GM12873 (cell line): ENCODE results near the gene MICAL3.

Experiments
- TF ChIP-seq, protein P1 (sequence below): IDR thresholded peaks from 2 replicates; pipeline ENCODE4 v1.5.1; 2012; ENCODE audit warnings: low read depth, mild to moderate bottlenecking, moderate library complexity, low read length, control low read depth; ENCODE audit not compliant: insufficient read depth; ENCODE audit errors: missing control alignments

The MICAL3 gene

DNA sequence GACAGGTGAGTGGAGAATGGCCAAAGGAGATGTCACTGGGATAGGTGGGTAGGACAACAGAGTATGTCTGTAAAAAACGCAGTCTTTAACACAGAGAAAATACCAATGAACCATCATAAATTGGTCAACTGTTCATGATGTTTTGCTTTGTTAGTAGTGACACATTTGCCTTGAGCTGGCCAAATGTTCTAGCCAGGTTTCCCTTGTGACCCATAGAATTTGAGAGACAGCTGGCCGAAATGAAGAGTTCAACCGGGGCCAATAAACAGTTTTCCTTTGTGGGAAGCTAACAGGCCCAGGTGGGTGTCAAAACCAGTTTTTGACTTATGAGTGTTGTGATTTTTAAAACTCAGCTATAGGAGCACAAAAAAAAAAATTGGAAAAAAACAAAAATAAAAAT, 133.5 kb downstream of the MICAL3 start:
- TF ChIP-seq, protein P1, sequence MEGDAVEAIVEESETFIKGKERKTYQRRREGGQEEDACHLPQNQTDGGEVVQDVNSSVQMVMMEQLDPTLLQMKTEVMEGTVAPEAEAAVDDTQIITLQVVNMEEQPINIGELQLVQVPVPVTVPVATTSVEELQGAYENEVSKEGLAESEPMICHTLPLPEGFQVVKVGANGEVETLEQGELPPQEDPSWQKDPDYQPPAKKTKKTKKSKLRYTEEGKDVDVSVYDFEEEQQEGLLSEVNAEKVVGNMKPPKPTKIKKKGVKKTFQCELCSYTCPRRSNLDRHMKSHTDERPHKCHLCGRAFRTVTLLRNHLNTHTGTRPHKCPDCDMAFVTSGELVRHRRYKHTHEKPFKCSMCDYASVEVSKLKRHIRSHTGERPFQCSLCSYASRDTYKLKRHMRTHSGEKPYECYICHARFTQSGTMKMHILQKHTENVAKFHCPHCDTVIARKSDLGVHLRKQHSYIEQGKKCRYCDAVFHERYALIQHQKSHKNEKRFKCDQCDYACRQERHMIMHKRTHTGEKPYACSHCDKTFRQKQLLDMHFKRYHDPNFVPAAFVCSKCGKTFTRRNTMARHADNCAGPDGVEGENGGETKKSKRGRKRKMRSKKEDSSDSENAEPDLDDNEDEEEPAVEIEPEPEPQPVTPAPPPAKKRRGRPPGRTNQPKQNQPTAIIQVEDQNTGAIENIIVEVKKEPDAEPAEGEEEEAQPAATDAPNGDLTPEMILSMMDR, result no peak

DNA sequence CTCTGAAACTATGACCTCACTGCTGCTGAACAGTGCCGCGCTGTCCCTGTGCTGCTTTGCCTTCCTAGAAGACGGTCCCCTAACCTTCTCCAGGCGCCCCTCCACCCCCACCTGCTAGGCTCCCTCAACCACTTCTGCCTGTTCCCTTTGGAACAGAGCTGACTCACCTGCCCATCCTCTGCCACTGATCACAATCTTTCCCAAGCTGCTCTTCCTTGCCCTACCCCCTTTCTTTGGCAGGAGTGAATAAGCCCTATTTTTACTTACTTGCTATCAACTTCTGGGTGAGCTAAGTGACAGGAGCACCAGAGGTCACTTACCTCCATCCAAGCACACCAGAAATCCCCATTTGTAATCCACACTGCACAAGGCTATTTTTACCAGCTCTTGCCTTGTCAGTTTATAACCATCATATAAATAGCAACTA, 134.1 kb downstream of the MICAL3 start:
- TF ChIP-seq, protein P1, result no peak

DNA sequence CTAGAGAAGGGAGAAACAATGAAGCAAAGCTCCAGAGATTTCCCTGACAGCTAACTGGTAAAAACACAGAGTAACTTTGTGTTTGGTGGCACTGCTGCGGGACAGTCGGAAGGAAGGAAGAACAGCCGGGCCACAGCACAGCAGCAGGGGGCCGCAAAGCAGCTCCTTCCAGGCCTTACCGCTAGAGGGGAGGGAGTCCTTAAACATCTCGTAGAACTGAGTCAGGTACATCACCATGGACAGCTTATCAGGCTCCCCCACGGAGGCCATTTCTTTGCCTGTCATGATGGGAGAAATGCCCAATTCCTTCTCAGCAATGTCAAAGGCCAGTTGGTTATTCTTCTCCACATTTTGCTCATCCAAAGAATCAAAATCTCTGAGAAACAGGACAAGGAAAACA, 135.5 kb downstream of the MICAL3 start:
- TF ChIP-seq, protein P1, result no peak

DNA sequence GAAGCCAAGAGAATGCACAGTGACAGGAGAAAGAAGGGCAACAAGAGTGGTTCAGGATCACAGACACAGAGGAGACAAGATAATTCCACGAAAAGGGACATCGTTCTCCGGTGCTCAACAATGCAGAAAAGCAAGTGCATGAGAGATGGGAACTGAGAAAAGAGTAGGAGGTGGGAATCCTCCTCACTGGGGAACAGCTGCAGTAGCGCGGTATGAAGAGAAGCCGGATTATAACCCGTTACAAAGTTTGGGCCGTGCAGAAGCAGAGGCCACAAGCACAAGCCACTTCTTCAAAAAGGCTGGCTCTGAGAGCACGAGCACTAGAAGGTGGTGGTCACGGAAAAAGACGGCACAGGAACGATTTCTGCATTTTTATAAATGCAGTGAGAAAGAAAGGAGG, 135.9 kb downstream of the MICAL3 start:
- TF ChIP-seq, protein P1, result no peak

DNA sequence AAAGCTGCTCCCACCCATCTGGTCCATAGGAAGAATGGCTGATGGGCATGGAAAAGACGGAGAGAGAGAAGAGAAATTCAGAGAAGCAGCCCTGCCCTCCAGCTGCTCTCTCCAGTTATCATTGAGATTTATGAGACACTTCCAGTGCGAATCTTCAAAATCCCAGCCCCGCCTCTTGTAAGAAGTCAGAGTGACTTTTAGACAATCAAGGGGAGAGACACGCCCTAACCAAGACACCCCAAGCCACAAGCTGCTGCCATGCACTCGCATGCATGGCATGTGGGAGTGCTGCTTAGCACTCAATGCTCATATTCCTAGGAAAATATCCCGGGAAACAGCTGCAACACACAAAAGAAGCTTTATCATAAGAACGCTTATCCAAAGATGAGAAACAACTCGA, 139.5 kb downstream of the MICAL3 start:
- TF ChIP-seq, protein P1, result no peak

DNA sequence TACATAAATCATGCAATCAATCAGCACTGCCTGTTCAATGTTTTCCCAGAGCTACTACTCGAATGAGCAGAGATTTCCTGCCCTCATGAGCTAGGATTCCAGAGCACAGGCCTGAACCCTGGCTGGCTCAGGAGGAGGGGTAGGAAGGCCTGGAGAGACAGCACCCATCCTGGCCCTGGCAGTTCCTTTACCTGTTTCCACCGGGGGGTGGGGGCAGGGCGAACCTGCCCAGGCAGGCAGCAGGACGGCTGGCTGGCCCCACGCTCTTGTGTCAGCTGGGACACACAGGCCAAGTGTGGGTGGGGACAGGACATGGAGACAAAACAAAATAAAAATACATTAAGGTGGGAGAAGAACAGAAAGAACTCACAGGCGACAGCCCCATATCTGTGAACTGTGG, 140.3 kb downstream of the MICAL3 start:
- TF ChIP-seq, protein P1, result no peak

DNA sequence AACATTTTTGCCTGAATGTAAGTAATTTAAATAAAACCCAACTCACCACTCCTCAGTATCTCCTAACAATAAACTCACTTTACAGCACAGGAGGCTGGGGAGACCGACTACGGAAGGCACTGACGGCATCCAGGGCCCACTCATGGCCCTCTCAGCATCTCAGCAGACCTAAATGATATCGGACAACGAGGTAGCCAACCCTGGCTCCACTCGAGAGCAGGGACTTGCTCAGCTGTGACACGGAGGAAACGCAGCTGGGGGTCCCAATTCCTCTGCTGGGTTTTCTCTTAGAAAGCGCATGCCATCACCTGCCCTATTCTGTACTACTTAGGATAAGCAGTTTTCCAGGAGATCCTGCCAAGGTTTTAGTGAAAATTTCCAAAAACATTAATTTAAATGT, 141.0 kb downstream of the MICAL3 start:
- TF ChIP-seq, protein P1, result no peak
